Heart right ventricle (tissue), 16 donors: Measurements from ENCODE around the gene PIGT. TPM values are rescaled to one million over a fixed set of nuclear protein-coding genes. Genes with fewer than 3 reads are reported as not detected.

Source experiments
- ATAC-seq, 8 donors: fragments of 200-7000 bp; cut with Tn5 transposase; one replicate each; pipeline ENCODE4 v1.9.1; 2020; ENCODE audit warnings: mild to moderate bottlenecking in 8 of 8, moderate library complexity in 8 of 8, moderate number of reproducible peaks in 1 of 8
- DNase-seq, 2 donors: peaks; one replicate each; pipeline ENCODE4 v3.0.0-alpha.2; 2020
- H3K27ac ChIP-seq, 10 donors: fragments of 200-600 bp; sonication (generic) in 2 of 10; one replicate each; pipeline versions ENCODE4 v1.5.0 to v1.8.0; 2020 to 2022; ENCODE audit warnings: mild to moderate bottlenecking in 3 of 10
- H3K27me3 ChIP-seq, 7 donors: fragments of 200-600 bp; one replicate each; pipeline ENCODE4 v1.8.0; 2021 to 2022; ENCODE audit warnings: mild to moderate bottlenecking in 2 of 7
- H3K36me3 ChIP-seq, 9 donors: fragments of 200-600 bp; sonication (generic) in 1 of 9; one replicate each; pipeline versions ENCODE4 v1.5.0 to v1.8.0; 2020 to 2022; ENCODE audit warnings: mild to moderate bottlenecking in 2 of 9
- H3K4me1 ChIP-seq, 9 donors: fragments of 200-600 bp; sonication (generic) in 1 of 9; one replicate each; pipeline versions ENCODE4 v1.5.0 to v1.8.0; 2020 to 2022; ENCODE audit warnings: mild to moderate bottlenecking in 4 of 9
- H3K4me3 ChIP-seq, 10 donors: fragments of 200-600 bp; sonication (generic) in 2 of 10; one replicate each; pipeline versions ENCODE4 v1.5.0 to v1.8.0; 2020 to 2022; ENCODE audit warnings: mild to moderate bottlenecking in 7 of 10, moderate library complexity in 2 of 10
- H3K9me3 ChIP-seq, 11 donors: fragments of 200-600 bp in 10 of 11; sonication (generic) in 2 of 11; one replicate each; pipeline versions ENCODE4 v1.5.0 to v1.8.0; 2013 to 2022; ENCODE audit warnings: mild to moderate bottlenecking in 2 of 11, control low read depth in 1 of 11, moderate library complexity in 1 of 11
- WGBS, 2 donors: extraction: QIAGEN DNeasy Blood & Tissue Kit; methylation state at CpG; one replicate each; pipeline ENCODE4 v1.1.7; 2013; ENCODE audit warnings: inconsistent platforms in 1 of 2; 5-methylcytosine and 5-hydroxymethylcytosine counted together
- intact Hi-C, 10 donors: fragments of 100-400 bp; cut with DNase I; formaldehyde crosslinking; loops; one replicate each; pipeline versions ENCODE4 v1.11.1 to v1.14.2; 2022
- polyA plus RNA-seq, 2 donors: library from polyadenylated mRNA; stranded (reverse); fragments of 200-250 nt; gene quantifications; one replicate each; pipeline ENCODE4 v1.2.3, GENCODE V29; 2013
- total RNA-seq, 10 donors: library from RNA; stranded (reverse); fragmentation: NEBNext Ultra II Directional in 3 of 10; extraction: Animal tissue kit (Norgen Biotek cat#: 25700) in 3 of 10; gene quantifications; one replicate each; pipeline versions ENCODE4 v1.2.1 to v1.2.4, GENCODE V29; 2021 to 2023
- TF ChIP-seq, protein P1 (sequence below), 9 donors: fragments of 200-600 bp; sonication (generic) in 2 of 9; IDR thresholded peaks; one replicate each; pipeline versions ENCODE4 v1.5.0 to v1.8.0; 2021 to 2022; ENCODE audit warnings: antibody characterized with exemption in 9 of 9, mild to moderate bottlenecking in 5 of 9, moderate library complexity in 1 of 9
- donor health status: Arrhythmogenic right ventricular cardiomyopathy.
- donor health status: ischemic (EF 13 %, LVEDD 7.1; RV severe dilation, severe dysfunction).
- donor health status: healthy with polysubstance abuse.
- donor health status: DM: no; HTN: yes; CAD: no.
- donor health status: DM: no; HTN: no; CAD: no.
- donor health status: ischemic (EF 25% LVEDD 6.9; RV normal size, moderate dysfunction).
- donor health status: ischemic (EF 25% LVEDD 5.7; RV mildly dilated, moderate dysfunction).
- donor health status: healthy.
- donor health status: DM: yes; HTN: yes; CAD: no.
- donor health status: Ischemic cardiomyopathy.
- donor health status: ischemic (EF 35%, LVEDD 5.7; RV mildly dilated, moderate dysfunction).
- donor health status: nonischemic (EF 11% LVEDD 7.7; RV severe dilation, severe dysfunction).
- donor health status: DM: yes; HTN: yes; CAD: no.
- donor health status: PGD.
- donor health status: ischemic (EF 29% LVEDD 5.4; RV normal size, mild dysfunction).
- donor health status: nonischemic (EF 23%, LVEDD 6.1; RV moderate dilation, normal function).

PIGT gene
- total and polyA plus RNA-seq, 12 donors: 72.9 to 221 (median 144) TPM

DNA sequence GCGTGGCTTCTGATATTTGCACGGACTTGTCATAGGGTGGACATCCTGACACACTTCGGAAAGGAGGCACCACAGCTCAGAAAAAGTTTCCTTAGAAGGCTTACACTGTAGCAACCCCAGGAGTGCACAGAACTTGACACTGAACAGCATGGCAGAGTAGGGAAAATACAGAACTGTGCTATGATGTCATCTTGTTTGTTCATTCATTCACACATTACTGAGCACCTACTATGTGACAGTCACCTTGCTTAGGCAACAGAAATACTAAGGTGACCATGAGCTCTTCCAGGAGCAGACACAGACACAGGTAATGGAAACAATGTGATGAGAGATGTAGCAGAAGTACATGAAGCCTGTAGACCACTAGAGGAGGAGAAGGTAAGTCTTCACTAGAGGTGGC lies 2.5 kb upstream of the PIGT start:
- Histone ChIP-seq H3K36me3 (peaks cover 0 to 55% (median 24%) of the 10 kb centered on the region in 9 donors), H3K9me3 (no peaks in the 10 kb centered on the region), H3K27me3 (no peaks in the 10 kb centered on the region), H3K27ac (no peak overlapping the region), H3K4me3 (no peak overlapping the region), H3K4me1 (peaks cover 0 to 65% (median 47%) of the 10 kb centered on the region in 9 donors)
- intact Hi-C loops: no loop called here
- TF ChIP-seq, protein P1, sequence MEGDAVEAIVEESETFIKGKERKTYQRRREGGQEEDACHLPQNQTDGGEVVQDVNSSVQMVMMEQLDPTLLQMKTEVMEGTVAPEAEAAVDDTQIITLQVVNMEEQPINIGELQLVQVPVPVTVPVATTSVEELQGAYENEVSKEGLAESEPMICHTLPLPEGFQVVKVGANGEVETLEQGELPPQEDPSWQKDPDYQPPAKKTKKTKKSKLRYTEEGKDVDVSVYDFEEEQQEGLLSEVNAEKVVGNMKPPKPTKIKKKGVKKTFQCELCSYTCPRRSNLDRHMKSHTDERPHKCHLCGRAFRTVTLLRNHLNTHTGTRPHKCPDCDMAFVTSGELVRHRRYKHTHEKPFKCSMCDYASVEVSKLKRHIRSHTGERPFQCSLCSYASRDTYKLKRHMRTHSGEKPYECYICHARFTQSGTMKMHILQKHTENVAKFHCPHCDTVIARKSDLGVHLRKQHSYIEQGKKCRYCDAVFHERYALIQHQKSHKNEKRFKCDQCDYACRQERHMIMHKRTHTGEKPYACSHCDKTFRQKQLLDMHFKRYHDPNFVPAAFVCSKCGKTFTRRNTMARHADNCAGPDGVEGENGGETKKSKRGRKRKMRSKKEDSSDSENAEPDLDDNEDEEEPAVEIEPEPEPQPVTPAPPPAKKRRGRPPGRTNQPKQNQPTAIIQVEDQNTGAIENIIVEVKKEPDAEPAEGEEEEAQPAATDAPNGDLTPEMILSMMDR (IDR thresholded peaks at IDR 0.05): no peak
- 66 to 80% methylated on average over 3 of the region's 3 CpGs for WGBS, 2 donors
- ATAC-seq (no peak), DNase-seq (no peak)

DNA sequence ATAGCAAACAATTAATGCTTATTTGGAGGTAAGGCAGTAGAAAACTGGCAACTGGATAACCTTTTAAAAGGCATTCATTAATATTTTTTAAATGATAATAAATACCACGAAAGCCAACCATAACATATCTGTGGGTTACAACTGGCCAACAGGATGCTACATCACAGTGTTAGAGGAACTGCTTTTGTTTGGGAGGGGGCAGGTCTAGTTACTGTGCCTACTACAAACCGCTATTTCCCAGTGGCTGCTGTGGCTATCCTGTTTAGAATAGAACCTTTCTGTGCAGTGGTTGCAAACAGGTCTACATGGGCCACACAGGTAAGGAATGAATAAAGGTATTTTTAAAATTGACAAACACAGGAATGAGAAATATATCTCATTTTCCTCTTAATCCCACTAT lies 976 bp downstream of the PIGT start:
- Histone ChIP-seq H3K27ac (peak overlapping the region in 4 of 10 donors; percentile 10 to 92 (median 74)), H3K9me3 (no peaks in the 10 kb centered on the region), H3K4me3 (peak overlapping the region in 9 of 10 donors; percentile 84 to 98 (median 93)), H3K36me3 (peaks cover 0 to 55% (median 25%) of the 10 kb centered on the region in 9 donors), H3K27me3 (no peaks in the 10 kb centered on the region), H3K4me1 (peaks cover 0 to 56% (median 44%) of the 10 kb centered on the region in 9 donors)
- intact Hi-C loops: loop anchor here in 2 of 10 donors (5.0 kb wide), 2 partner anchors 45 to 55 kb away; partner anchors contain the start of gene SYS1 (in 1 of the 2)
- no peak for ATAC-seq
- TF ChIP-seq, protein P1 (IDR thresholded peaks at IDR 0.05): no peak
- 69 to 73% methylated on average over 2 of the region's 2 CpGs for WGBS, 2 donors
- no peak for DNase-seq

DNA sequence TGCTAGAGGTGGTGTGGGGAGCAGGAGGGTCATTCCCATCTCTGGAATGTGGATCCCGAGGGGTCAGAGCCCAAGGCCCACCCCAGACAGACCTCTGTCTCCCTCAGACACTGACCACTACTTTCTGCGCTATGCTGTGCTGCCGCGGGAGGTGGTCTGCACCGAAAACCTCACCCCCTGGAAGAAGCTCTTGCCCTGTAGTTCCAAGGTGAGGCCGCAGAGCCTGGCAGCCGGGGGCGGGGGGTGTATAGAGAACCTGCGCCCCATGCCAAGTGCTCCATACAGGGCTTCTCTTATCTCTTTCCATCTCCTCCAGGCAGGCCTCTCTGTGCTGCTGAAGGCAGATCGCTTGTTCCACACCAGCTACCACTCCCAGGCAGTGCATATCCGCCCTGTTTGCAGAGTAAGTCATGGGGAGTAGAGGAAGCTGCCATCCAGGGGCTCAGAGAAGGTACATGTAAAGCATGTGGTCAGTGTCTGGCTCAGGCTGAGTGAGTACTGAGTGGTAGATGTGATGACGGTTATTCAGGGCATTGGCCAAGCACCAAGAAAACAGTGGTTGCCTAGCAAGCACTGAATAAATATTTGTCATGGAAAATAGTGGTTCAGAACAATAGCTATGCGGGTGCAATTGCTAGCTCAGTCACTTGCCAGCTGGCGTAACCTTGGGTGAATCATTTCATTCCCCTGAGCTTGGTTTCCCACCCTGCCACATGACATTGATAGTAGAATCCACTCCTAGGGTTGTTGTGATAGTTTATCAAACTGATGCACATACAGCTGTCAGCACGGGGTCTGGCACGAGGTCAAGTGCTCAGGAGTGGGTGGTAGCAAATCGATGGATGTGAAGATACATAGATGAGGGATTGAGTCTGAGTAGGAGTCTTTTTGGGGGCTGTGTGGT lies 3.5 kb downstream of the PIGT start:
- TF ChIP-seq, protein P1 (IDR thresholded peaks at IDR 0.05): no peak
- Histone ChIP-seq H3K9me3 (no peaks in the 10 kb centered on the region), H3K27ac (peak overlapping the region; percentile 73 to 92 (median 88)), H3K4me3 (peak overlapping the region in 3 of 10 donors; percentile 7 to 18 (median 13)), H3K4me1 (peaks cover 0 to 56% (median 44%) of the 10 kb centered on the region in 9 donors), H3K36me3 (peaks cover 0 to 70% (median 46%) of the 10 kb centered on the region in 9 donors), H3K27me3 (no peaks in the 10 kb centered on the region)
- peak; percentile 73 to 95 (median 90) for ATAC-seq
- WGBS, 2 donors: 54 to 58% methylated on average over 17 of the region's 17 CpGs
- intact Hi-C loops: loop anchor here in 2 of 10 donors (5.0 kb wide), 2 partner anchors 47 to 57 kb away; partner anchors contain the start of gene SYS1 (in 1 of the 2)
- DNase-seq: peak; percentile 40 to 84

DNA sequence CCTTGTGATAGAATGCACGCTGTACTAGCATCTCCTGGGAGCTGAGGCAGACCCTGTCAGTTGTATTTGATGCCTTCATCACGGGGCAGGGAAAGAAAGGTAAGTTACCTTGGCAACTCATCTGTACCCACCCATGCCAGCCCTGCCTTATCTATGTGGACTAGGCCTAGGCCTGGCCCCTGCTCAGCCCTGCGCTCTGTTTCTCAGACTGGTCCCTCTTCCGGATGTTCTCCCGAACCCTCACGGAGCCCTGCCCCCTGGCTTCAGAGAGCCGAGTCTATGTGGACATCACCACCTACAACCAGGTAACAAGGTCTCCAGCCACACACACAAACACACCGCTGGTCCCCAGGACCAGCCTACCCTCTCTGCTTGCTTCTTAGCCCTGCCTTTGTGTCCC lies 4.2 kb downstream of the PIGT start:
- no peak overlapping the region for H3K4me3 ChIP-seq
- peaks cover 0 to 53% (median 42%) of the 10 kb centered on the region in 9 donors for H3K4me1 ChIP-seq
- peak overlapping the region; percentile 56 to 92 (median 86) for H3K27ac ChIP-seq
- ATAC-seq: peak in 6 of 8 donors; percentile 5 to 33 (median 26)
- no peak for DNase-seq
- intact Hi-C loops: no loop called here
- peaks cover 0 to 77% (median 51%) of the 10 kb centered on the region in 9 donors for H3K36me3 ChIP-seq
- no peaks in the 10 kb centered on the region for H3K27me3 ChIP-seq
- TF ChIP-seq, protein P1 (IDR thresholded peaks at IDR 0.05): peak in 1 of 9 donors; percentile 12
- H3K9me3 ChIP-seq: no peaks in the 10 kb centered on the region
- 67 to 79% methylated on average over 8 of the region's 8 CpGs for WGBS, 2 donors
